Mesenteric fat pad (tissue), 1 donor: ENCODE measurements around the gene ELFN2. TPM values are rescaled to one million over a fixed set of nuclear protein-coding genes. Genes with fewer than 3 reads are reported as not detected.

Experiments used
- DNase-seq: peaks from one replicate; pipeline ENCODE4 v3.0.0-alpha.2; 2020; ENCODE audit warnings: low spot score
- total RNA-seq: library from RNA; stranded (reverse); fragmentation: NEBNext Ultra II Directional; extraction: Animal tissue kit (Norgen Biotek cat#: 25700); gene quantifications from one replicate; pipeline ENCODE4 v1.2.1, GENCODE V29; 2021
- donor health status: DM: yes; HTN: yes; CAD: no.

Gene ELFN2
- total RNA-seq, 1 donor from 2014 or later = not detected

DNA sequence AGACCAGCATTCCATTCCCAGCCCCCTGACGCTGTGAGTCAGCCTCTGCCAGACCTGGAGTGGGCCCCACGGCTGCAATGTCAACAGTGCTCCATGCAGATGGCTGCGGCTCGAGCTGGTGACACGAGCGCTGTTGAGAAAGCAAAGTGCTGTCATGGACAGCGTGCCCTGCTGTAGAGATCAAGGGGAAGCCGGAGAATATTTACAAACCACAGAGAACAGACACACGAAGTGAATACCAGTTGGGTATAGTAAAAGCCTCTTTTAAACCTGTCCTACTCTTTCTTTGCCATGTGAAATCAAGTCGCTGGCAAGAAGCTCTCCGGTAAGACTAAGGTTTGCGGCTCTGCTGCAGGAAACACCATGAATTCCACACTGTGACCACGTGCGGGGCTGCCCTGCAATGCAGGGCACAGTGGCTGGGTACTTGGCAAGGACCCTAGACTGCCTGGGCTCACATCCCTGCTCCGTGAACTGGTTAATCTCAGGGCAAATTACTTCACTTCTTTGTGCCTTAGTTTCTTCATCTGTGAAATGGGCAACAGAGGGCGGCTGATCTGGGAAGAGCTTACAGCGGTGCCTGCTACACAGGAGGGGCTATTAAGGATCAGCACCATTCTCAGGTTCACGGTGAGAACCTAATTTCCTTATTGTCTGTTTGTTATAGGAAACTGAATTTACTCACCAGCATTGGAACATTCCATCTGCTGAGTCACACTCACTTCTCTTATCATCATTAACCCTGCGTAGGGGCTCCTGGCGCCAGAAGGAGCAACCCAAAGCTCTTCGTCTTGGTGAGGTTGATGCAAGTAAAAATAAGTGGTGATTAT lies 27.8 kb upstream of the ELFN2 start:
- no peak for DNase-seq

DNA sequence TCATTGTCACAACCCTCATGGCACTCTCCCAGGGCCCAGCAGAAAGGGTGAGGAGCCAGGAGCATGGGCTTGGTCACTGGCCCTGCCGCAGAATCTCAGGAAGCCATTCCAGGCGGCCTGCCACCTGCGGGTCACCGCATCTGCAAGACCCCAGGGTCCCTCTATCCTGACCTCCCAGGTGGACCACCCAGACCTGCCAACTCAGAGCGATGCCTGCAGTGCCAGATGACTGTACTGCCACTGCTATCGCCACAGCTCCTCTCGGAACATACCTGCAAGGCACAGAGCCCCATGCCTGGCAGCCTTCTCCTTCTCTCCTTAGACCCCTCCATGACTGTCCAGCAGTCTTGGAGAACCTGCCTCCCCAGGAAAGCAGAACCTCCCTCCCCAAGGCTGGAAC lies 26.4 kb upstream of the ELFN2 start:
- no peak for DNase-seq

DNA sequence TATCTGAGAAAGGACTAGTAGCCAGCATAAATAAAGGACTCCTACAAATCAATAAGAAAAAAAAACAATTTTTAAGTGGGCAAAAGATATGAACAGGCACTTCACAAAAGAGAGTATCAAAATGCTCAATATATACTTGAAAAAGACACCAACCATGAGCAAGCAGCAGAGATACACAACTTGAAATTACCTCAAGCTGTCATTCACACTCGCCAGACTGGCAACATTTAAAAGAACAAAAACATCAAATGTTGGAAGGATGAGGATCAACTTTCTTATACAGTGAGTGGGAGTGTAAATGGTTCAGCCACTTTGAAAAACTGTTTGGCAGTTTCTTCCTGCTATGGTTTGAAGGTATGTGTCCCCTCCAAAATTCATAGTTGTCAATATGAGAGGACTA lies 23.9 kb upstream of the ELFN2 start:
- DNase-seq = no peak

DNA sequence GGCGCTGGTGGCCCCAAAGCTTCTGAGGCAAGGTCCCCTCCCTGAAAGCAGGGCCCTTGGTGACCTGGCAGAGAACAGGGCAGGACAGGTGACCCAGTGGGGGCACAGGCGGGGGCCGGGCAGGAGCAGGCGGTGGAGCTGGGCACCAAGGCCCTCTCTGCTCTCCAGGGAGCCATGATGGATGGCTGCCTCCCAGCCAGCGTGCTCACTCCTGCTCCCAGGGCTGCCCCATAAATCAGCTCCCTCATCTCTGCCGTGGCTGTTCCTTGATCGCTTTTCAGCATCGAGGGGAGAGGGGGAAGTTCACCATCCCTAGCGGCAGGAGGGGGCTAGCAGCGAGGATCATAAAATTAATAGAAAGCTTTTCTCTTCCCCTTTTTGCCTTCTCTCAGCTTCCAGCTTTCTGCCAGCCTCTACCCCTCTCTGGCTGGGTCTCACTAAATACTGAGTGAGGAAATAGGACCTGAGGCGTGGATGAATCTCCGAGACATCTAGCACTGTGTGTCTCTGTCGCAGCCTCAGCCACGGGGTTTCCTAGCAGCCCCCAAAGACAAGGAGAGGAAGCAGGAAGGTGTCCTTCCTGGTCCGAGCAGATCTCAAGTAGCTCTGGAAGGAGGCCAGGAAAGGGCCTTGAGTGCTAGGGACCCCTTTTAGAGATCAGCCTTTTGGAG lies 22.2 kb upstream of the ELFN2 start:
- DNase-seq = no peak

GRCh38 chr22:37448516-37449127 lies 21.3 kb upstream of the ELFN2 start:
- no peak for DNase-seq

DNA sequence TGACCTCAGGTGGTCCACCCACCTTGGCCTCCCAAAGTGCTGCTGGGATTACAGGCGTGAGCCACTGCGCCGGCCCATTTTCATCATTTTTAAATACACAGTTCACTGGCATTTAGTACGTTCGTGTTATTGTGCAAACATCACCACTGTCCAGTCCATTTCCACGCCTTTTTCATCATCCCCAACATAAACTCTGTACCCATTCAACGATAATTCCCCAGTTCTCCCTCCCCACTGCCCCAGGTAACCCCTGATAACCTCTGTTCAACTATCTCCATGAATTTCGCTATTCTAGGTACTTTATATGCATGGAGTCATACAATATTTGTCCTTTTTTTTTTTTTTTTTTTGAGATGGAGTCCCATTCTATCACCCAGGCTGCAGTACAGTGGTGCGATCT lies 18.2 kb upstream of the ELFN2 start:
- DNase-seq = no peak

- DNase-seq = no peak
Measured at GRCh38 chr22:37443977-37444376, 16.7 kb upstream of the ELFN2 start.

DNA sequence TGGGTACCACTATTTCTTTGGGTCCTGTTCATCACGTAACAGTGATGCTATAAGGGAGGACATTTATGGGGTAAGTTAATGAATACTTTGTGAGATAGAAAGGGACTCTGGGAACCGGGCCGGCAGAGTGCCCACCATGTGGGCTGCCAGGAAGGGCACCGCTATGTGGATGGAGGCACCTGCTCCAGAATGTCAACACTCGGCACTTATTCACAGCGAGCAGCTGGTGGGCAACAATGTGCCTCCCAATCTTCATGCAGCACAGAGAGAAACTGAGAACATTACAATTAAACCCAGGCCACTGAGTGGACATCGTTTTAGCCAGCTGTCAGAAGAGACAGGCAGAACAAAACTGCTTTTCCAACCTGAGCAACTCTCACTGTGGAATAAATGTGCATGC lies 15.8 kb upstream of the ELFN2 start:
- no peak for DNase-seq

GRCh38 chr22:37442537-37442936 lies 15.3 kb upstream of the ELFN2 start:
- DNase-seq = no peak

- DNase-seq = no peak
Measured at GRCh38 chr22:37442135-37442534, 14.9 kb upstream of the ELFN2 start.

GRCh38 chr22:37440875-37441274 lies 13.6 kb upstream of the ELFN2 start:
- no peak for DNase-seq

GRCh38 chr22:37439347-37439746 lies 12.1 kb upstream of the ELFN2 start:
- DNase-seq = no peak

DNA sequence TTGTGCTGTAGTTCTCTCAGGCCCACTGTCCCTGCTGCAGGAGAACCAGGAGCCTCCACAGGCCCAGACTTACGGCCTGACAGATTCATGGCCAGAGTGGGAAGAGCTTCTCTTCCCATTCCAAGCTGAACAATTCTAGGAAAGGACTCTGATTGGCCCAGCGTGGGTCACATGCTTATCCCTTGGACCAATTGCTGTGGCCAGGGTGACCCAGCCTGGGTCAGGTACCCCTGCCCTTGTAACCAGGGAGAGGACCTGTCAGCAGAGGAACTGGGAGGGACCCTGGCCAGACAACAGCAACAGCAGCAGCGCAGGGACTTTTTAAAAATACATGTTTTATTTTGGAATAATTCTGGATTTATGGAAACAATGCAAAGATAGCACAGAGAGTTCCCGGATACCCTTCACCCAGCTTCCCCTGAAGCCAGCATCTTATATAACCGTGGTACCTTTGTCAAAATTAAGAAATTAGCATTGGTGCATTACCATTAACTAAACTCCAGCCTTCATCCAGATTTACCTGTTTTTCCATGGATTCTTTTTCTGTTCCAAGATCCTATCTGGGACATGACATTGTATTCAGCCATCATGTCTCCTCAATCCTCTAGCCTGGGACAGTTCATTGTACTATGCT lies 8.8 kb upstream of the ELFN2 start:
- DNase-seq = no peak

GRCh38 chr22:37433786-37434185 lies 6.5 kb upstream of the ELFN2 start:
- DNase-seq = no peak

DNA sequence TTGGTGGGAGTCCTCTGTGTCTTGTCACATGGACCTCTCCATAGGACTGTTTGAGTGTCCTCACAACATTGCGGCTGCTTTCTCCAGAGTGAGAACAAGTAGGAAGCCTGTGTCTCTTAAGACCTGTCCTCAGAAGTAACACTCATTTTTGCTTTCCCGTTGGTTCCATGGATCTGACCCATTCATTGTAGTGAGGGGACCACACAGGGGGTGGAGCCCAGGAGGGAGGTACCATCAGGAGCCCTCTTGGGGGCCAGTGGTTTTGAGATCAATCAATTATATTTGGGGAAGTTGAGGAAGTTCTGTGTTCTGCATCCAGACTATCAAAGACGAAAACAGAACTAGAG lies 5.4 kb upstream of the ELFN2 start:
- DNase-seq = no peak

GRCh38 chr22:37431801-37432707 lies 4.8 kb upstream of the ELFN2 start:
- no peak for DNase-seq

DNA sequence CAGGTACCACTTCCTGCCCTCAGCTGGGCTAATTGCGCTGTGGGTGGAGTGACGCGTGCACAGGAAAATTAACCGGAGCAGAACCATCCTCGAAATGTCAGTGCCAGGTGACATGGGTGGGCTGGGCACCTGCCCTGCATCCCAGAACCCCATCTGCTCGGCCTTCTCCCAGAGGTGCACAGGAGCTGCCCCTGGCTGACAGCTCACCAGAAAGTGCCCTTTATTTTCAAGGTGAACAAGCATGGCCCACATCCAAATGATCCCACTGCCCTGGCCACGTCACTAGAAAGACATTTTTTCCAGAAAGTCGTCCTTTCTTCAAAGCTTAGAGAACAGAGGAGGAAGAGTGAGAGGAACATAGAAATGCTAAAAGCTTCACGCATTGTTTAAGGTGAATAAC lies 4.1 kb upstream of the ELFN2 start:
- DNase-seq = no peak

DNA sequence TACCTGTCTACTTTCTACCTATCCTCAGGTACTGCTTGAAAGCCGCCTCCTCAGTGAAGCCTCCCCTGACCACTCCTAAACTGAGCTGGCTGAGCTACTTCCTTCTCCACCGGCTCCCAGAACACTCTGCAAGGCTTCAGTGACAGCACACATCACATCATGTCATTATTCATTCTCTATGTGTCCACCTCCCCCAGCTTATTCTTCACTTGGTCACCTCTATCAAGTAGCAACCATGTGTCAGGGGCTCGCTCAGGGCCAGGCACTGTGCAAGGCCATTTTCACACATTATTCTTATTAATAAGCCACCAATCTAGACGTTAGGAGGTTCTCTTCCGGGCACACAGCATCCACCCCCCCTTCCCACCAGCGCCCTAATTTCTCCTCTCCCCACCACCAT lies 3.7 kb upstream of the ELFN2 start:
- DNase-seq = no peak

- no peak for DNase-seq
Measured at GRCh38 chr22:37428649-37429586, 1.6 kb upstream of the ELFN2 start.
